MM.1S (cell line): ENCODE measurements around the gene VAPA.

Source experiments
- DNase-seq: peaks from one replicate; pipeline ENCODE4 v3.0.0-alpha.2; 2015
- H2AFZ ChIP-seq: fragments of 300-600 bp; sonication (generic); 2 replicates; pipeline ENCODE4 v1.6.0; 2016; ENCODE audit warnings: antibody characterized with exemption, low read length
- H3F3A ChIP-seq: fragments of 300-600 bp; sonication (generic); 2 replicates; pipeline ENCODE4 v1.6.1; 2016; ENCODE audit warnings: mild to moderate bottlenecking, antibody characterized with exemption, low read length, moderate library complexity, mixed read lengths; ENCODE audit not compliant: insufficient read depth
- H3K27ac ChIP-seq: fragments of 300-600 bp; sonication (generic); 2 replicates; pipeline ENCODE4 v1.5.1; 2016; ENCODE audit warnings: mild to moderate bottlenecking, low read length
- H3K27me3 ChIP-seq: fragments of 300-600 bp; sonication (generic); replicated peaks from 2 replicates; pipeline ENCODE4 v1.6.0; 2016; ENCODE audit warnings: low read length; ENCODE audit not compliant: insufficient read depth
- H3K36me3 ChIP-seq: fragments of 300-600 bp; sonication (generic); replicated peaks from 2 replicates; pipeline ENCODE4 v1.6.1; 2016; ENCODE audit warnings: mild to moderate bottlenecking, low read length, mixed read lengths; ENCODE audit not compliant: insufficient read depth
- H3K4me1 ChIP-seq: fragments of 300-600 bp; sonication (generic); 2 replicates; pipeline ENCODE4 v1.6.1; 2016; ENCODE audit warnings: low read length, mixed read lengths
- H3K4me2 ChIP-seq: fragments of 300-600 bp; sonication (generic); 2 replicates; pipeline ENCODE4 v1.6.0; 2016; ENCODE audit warnings: low read depth, low read length
- H3K4me3 ChIP-seq: fragments of 300-600 bp; sonication (generic); 2 replicates; pipeline ENCODE4 v1.5.1; 2016; ENCODE audit warnings: low read length, mixed read lengths
- H3K79me2 ChIP-seq: fragments of 300-600 bp; sonication (generic); 2 replicates; pipeline ENCODE4 v1.6.1; 2016; ENCODE audit warnings: mixed run types, low read length, mixed read lengths
- H3K9ac ChIP-seq: fragments of 300-600 bp; sonication (generic); 2 replicates; pipeline ENCODE4 v1.6.1; 2016; ENCODE audit warnings: low read length, mixed read lengths
- H3K9me2 ChIP-seq: fragments of 300-600 bp; sonication (generic); replicated peaks from 2 replicates; pipeline ENCODE4 v1.6.1; 2016; ENCODE audit warnings: mild to moderate bottlenecking, low read length, mixed read lengths; ENCODE audit not compliant: insufficient read depth
- H3K9me3 ChIP-seq: fragments of 300-600 bp; sonication (generic); replicated peaks from 2 replicates; pipeline ENCODE4 v1.6.1; 2016; ENCODE audit warnings: mild to moderate bottlenecking, low read length, mixed read lengths; ENCODE audit not compliant: insufficient read depth
- H4K20me1 ChIP-seq: fragments of 300-600 bp; sonication (generic); 2 replicates; pipeline ENCODE4 v1.6.1; 2016; ENCODE audit warnings: mild to moderate bottlenecking, low read length, moderate library complexity, mixed read lengths; ENCODE audit not compliant: insufficient read depth
- EZH2 ChIP-seq: fragments of 300-600 bp; sonication (generic); optimal IDR thresholded peaks from 2 replicates; pipeline ENCODE3; 2017; ENCODE audit warnings: low read depth, mild to moderate bottlenecking, antibody characterized with exemption, low read length, mixed read lengths
- EZH2phosphoT487 ChIP-seq: fragments of 300-600 bp; sonication (generic); IDR thresholded peaks from 2 replicates; pipeline ENCODE4 v1.6.1; 2018; ENCODE audit warnings: antibody characterized with exemption, low read length
- TF ChIP-seq, protein P1 (sequence below): fragments of 300-600 bp; sonication (generic); IDR thresholded peaks from 2 replicates; pipeline ENCODE4 v1.5.1; 2016; ENCODE audit warnings: antibody characterized with exemption, low read length, mixed read lengths

Gene VAPA

DNA sequence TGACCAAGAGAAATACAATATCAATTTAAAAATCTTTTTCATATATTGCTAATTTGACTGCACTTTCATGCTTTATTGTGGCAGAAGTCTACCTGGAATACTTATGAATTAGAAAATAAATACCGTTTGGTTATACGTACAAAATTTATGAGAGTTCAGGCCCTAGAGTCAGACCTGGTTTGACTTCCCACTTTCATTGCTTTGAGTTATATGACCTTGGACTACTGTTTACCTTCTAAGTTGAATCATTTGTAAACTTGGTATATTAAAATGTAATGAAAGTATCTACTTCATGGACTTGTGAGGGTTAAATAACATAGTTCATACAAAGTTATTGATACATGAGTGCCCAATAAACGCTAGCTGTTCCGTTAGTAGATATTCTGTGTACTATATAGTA lies 12.0 kb downstream of the VAPA start:
- no peak for DNase-seq
- no peaks in the 10 kb centered on the region for H3K9me3 ChIP-seq
- H3K36me3 ChIP-seq, result no peaks in the 10 kb centered on the region
- no peak overlapping the region for H3K4me2 ChIP-seq
- peaks cover 95% of the 10 kb centered on the region for H4K20me1 ChIP-seq
- H3K9ac ChIP-seq, result no peak overlapping the region
- H3K27ac ChIP-seq, result no peak overlapping the region
- no peaks in the 10 kb centered on the region for H3K9me2 ChIP-seq
- peaks cover 10% of the 10 kb centered on the region for H3K4me1 ChIP-seq
- H3K79me2 ChIP-seq, result peaks cover 100% of the 10 kb centered on the region
- no peaks in the 10 kb centered on the region for H3F3A ChIP-seq
- H3K27me3 ChIP-seq, result no peaks in the 10 kb centered on the region
- no peak overlapping the region for H2AFZ ChIP-seq
- TF ChIP-seq, protein P1, sequence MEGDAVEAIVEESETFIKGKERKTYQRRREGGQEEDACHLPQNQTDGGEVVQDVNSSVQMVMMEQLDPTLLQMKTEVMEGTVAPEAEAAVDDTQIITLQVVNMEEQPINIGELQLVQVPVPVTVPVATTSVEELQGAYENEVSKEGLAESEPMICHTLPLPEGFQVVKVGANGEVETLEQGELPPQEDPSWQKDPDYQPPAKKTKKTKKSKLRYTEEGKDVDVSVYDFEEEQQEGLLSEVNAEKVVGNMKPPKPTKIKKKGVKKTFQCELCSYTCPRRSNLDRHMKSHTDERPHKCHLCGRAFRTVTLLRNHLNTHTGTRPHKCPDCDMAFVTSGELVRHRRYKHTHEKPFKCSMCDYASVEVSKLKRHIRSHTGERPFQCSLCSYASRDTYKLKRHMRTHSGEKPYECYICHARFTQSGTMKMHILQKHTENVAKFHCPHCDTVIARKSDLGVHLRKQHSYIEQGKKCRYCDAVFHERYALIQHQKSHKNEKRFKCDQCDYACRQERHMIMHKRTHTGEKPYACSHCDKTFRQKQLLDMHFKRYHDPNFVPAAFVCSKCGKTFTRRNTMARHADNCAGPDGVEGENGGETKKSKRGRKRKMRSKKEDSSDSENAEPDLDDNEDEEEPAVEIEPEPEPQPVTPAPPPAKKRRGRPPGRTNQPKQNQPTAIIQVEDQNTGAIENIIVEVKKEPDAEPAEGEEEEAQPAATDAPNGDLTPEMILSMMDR, result no peak
- no peak for TF ChIP-seq EZH2
- no peak for TF ChIP-seq EZH2phosphoT487
- H3K4me3 ChIP-seq, result no peak overlapping the region

DNA sequence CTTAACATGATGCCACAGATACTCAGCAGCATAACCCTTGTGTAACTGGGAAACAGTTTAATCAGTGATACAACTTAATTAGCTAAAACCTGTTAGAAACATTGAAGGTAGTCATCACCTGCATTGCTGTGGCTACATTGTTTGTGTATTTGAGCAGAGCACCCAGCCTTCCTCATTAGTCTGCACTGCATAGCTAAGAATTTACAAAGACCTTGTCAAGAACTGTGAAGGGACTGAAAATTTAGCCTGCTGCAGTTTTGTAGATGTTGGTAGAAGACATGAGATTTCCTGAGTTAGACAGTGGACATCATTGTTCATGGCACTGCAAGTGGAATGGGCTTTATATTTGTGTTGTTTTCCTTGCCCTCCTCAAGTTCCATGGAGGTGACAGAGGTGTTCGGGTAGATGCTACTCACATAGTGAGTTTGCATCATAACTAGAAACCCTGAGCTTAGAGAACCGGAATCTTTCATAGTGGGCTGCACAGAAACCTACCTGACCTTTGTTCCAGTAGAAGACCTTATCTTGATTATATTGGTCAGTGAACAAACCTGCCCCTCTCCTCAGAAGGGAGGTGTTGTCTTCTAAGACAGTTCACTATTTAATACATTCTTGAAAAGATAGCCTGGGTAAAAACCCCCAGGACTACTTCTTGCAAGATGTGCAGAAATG lies 12.5 kb downstream of the VAPA start:
- Histone ChIP-seq H3K27me3 (no peaks in the 10 kb centered on the region), H3K36me3 (no peaks in the 10 kb centered on the region; the same call in 1 of the 2 replicates), H3K9me3 (no peaks in the 10 kb centered on the region), H3K9ac (no peak overlapping the region), H3F3A (no peaks in the 10 kb centered on the region), H3K9me2 (no peaks in the 10 kb centered on the region), H3K27ac (no peak overlapping the region), H3K4me2 (no peak overlapping the region), H2AFZ (no peak overlapping the region), H3K79me2 (peaks cover 100% of the 10 kb centered on the region), H4K20me1 (peaks cover 95% of the 10 kb centered on the region), H3K4me1 (peaks cover 9% of the 10 kb centered on the region), H3K4me3 (no peak overlapping the region)
- TF ChIP-seq EZH2phosphoT487 (no peak), EZH2 (no peak)
- TF ChIP-seq, protein P1, result no peak
- DNase-seq, result no peak

DNA sequence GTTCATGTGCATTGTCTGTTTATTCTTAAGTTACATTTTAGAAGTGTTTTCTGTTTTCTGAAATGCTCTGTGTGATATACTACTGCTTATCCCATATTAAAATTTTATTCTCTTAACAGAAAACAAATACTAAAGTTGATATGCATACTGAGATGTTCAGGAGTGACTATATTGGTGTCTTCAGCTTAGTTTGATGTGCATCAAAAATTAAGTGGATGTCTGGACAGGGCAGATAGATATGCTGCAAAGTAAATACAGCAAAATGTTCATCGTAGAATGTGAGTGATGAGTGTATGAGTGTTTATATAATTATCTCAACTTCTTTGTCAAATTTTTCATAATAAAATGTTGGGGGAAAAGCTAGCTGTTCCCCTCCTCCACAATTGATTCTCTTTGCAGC lies 13.2 kb downstream of the VAPA start:
- H3K4me2 ChIP-seq, result no peak overlapping the region
- H4K20me1 ChIP-seq, result peaks cover 94% of the 10 kb centered on the region
- TF ChIP-seq EZH2phosphoT487 (no peak), EZH2 (no peak)
- TF ChIP-seq, protein P1, result no peak

More for the DNA sequence above, 13.2 kb downstream of the VAPA start:
- Histone ChIP-seq H3K9ac (no peak overlapping the region), H3K27me3 (no peaks in the 10 kb centered on the region), H3F3A (no peaks in the 10 kb centered on the region), H3K9me3 (no peaks in the 10 kb centered on the region), H3K27ac (no peak overlapping the region), H3K4me1 (peaks cover 7% of the 10 kb centered on the region), H3K4me3 (no peak overlapping the region), H3K36me3 (no peaks in the 10 kb centered on the region; the same call in 1 of the 2 replicates), H3K79me2 (peaks cover 100% of the 10 kb centered on the region), H2AFZ (no peak overlapping the region), H3K9me2 (no peaks in the 10 kb centered on the region)
- DNase-seq, result no peak
